HG03439 (cell line): ENCODE measurements around the gene FBXL3.
"Not testable (repeated sequence)": the region's sequence is repeated elsewhere in the genome, so short reads cannot be mapped to it uniquely, and the experiment has no call there.

Experiments
- ATAC-seq: cut with Tn5 transposase; IDR thresholded peaks from one replicate; pipeline ENCODE4 v1.9.1; 2021; ENCODE audit warnings: mild to moderate bottlenecking, moderate library complexity; ENCODE audit not compliant: unreplicated experiment

FBXL3 gene

GRCh38 chr13:77029436-77029835 lies 2.5 kb upstream of the FBXL3 start:
- no peak for ATAC-seq

GRCh38 chr13:77028202-77028601 lies 1.2 kb upstream of the FBXL3 start:
- ATAC-seq = no peak

- ATAC-seq = peak; percentile 47
These were observed 601 bp downstream of the FBXL3 start for GRCh38 chr13:77026255-77026860.

- ATAC-seq = no peak
These were observed 4.6 kb downstream of the FBXL3 start for GRCh38 chr13:77022341-77022740.

- no peak for ATAC-seq
These were observed 7.2 kb downstream of the FBXL3 start for GRCh38 chr13:77019756-77020155.

- ATAC-seq = no peak
These were observed 9.9 kb downstream of the FBXL3 start for GRCh38 chr13:77016888-77017623.

- no peak for ATAC-seq
These were observed 10.6 kb downstream of the FBXL3 start for GRCh38 chr13:77016251-77016812.

- no peak for ATAC-seq
These were observed 11.9 kb downstream of the FBXL3 start for GRCh38 chr13:77014906-77015685.

- ATAC-seq = no peak
These were observed 13.0 kb downstream of the FBXL3 start for GRCh38 chr13:77013853-77014542.

- ATAC-seq = not testable (repeated sequence)
These were observed 17.2 kb downstream of the FBXL3 start for GRCh38 chr13:77009719-77010118.

- ATAC-seq = no peak
These were observed 17.9 kb downstream of the FBXL3 start for GRCh38 chr13:77009011-77009410.

- ATAC-seq = peak; percentile 51
These were observed 18.6 kb downstream of the FBXL3 start for GRCh38 chr13:77008337-77008736.

- ATAC-seq = no peak
These were observed 24.3 kb downstream of the FBXL3 start for GRCh38 chr13:77002590-77003190.

GRCh38 chr13:77001963-77002587 lies 24.9 kb downstream of the FBXL3 start:
- ATAC-seq = no peak

GRCh38 chr13:77001540-77001939 lies 25.4 kb downstream of the FBXL3 start:
- no peak for ATAC-seq

GRCh38 chr13:77000475-77000874 lies 26.5 kb downstream of the FBXL3 start:
- ATAC-seq = no peak

- no peak for ATAC-seq
These were observed 32.7 kb downstream of the FBXL3 start for GRCh38 chr13:76994281-76994680.

GRCh38 chr13:76993473-76993872 lies 33.5 kb downstream of the FBXL3 start:
- no peak for ATAC-seq

GRCh38 chr13:76993021-76993420 lies 33.9 kb downstream of the FBXL3 start:
- no peak for ATAC-seq

- ATAC-seq = peak; percentile 5
These were observed 34.4 kb downstream of the FBXL3 start for GRCh38 chr13:76992548-76993001.
